Stimulated activated CD8-positive, alpha-beta memory T cell treated with anti-CD3 and anti-CD28 coated beads, Interleukin-12 subunit alpha, Interleukin-12 subunit beta, amount 100 ng/mL, for 24 hours (primary cell): ENCODE results near the gene PARP12.
"Not testable (repeated sequence)": the region's sequence is repeated elsewhere in the genome, so short reads cannot be mapped to it uniquely, and the experiment has no call there.

ENCODE experiments used
- DNase-seq: peaks from one replicate; pipeline ENCODE4 v3.0.0-alpha.2; 2020; ENCODE audit errors: extremely low read depth

The PARP12 gene

GRCh38 chr7:140062528-140063299 is at the start of gene PARP12:
TSS of gene PARP12 (minus strand) at chr7:140062951. CDS start at chr7:140062847, 104 bp downstream.
- DNase-seq = peak; percentile 66

GRCh38 chr7:140108777-140109176 is 46.0 kb upstream of the PARP12 start:
- not testable (repeated sequence) for DNase-seq

- no peak for DNase-seq
These were observed 33.7 kb upstream of the PARP12 start for GRCh38 chr7:140096459-140096858.

GRCh38 chr7:140093375-140093774 is 30.6 kb upstream of the PARP12 start:
- no peak for DNase-seq

- no peak for DNase-seq
These were observed 22.7 kb upstream of the PARP12 start for GRCh38 chr7:140085447-140085846.

- no peak for DNase-seq
These were observed 22.2 kb upstream of the PARP12 start for GRCh38 chr7:140084972-140085371.

GRCh38 chr7:140084142-140084655 is 21.4 kb upstream of the PARP12 start:
- no peak for DNase-seq

GRCh38 chr7:140082770-140083169 is 20.0 kb upstream of the PARP12 start:
- DNase-seq = no peak

GRCh38 chr7:140081774-140082425 is 19.1 kb upstream of the PARP12 start:
- DNase-seq = no peak

DNA sequence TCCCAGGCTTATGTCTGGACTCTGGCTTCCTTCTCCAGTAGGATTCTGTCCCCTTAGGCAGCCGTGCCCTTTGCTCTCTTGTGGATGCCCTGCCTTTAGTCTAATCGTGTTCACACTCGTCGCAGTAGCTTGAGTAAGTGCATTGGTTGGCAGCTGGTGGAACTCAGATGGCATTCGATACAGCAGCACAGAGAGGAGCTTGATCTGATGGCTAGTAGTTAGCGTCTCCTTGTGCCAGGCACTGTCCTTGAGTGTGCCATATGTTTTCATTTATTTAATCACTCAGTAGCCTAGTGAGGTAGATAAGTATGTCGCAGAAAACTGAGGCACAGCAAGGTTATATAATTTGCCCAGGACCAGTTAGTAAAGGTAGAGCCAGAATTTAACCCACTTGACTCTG is 18.2 kb upstream of the PARP12 start:
- no peak for DNase-seq

DNA sequence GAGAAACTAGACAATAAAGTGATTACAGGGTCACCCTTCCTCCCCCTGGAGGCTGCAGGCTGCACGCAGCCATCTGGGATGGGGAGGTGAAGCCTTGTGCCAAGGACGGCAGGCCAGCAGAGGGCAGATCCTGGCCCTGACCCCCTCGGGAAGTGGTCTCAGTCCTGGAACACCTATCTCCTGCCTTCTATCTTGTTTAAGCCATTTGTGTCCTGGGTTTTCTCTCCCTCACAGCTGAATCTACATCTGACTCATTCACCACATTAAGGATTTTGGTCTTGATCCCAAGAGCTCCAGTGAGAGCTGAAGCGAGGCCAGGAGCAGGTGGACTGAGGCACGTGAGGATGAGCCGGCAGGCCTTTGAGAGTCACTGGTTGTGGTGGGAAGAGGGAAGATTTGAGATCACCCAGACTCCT is 16.4 kb upstream of the PARP12 start:
- no peak for DNase-seq

- no peak for DNase-seq
These were observed 15.6 kb upstream of the PARP12 start for GRCh38 chr7:140078392-140078791.

GRCh38 chr7:140074780-140075179 is 12.0 kb upstream of the PARP12 start:
- DNase-seq = no peak

DNA sequence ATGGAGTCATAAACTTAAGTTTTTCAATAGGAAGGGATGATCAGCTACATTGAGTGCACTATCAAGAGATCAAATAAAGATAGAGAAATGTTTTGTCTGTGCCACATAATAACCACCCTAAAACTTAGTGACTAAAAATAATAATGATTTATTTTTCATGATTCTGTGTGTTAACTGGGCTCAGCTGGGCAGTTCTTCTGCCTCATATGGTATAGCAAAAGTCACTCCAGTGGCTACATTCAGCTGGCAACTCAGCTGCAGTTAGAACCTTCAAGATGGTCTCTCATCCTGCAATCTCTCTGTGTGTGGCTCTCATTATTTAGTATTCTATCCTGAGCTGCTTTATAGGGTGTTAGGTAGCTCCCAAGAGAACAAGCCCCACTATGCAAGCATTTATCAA is 7.8 kb upstream of the PARP12 start:
- DNase-seq = no peak

DNA sequence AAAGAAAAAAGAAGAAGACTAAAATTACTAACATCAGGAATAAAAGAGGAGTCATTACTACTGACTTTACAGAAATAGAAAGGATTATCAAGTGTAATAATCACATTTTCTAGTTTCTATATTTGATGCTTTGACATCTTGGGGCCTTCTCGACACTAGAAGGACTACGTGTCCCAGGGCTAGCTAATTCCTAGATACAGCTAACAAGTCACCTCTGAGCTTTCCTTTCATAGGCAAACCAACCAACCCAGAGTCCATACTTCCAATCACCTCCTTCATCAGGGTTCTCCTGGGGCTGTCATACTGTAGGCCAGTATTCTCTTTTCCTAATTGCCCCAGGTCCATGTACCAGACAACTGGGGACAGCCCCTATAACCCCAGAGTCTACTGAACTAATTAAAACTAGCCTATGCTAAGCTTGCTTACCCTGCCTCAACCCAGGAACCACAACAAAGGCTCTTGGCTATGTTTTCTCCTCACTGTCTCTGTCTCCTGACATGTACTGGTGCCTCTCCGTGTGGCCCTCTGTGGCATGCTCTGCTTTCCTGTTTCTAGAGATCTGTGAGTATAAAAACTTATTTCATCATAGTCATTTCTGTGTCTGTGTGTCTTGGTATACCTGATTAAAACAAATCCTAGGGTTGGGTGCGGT is 6.7 kb upstream of the PARP12 start:
- DNase-seq = no peak

DNA sequence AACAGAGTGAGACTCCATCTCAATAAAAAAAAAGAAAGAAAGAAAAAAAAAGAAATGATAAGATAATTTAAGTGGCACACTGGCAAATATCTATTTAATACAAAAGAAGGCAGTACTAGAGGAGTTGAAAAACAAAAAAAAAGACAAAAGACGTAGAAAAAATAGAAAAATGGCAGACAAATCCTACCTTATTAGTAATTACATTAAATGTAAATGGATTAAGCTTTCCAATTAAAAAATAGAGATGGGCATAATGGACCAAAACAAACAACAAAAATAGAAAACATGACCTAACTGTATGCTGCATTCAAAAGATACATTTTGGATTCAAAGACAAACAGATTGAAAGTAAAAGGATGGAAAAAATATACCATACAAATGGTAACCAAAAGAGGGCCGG is 5.3 kb upstream of the PARP12 start:
- DNase-seq = no peak

DNA sequence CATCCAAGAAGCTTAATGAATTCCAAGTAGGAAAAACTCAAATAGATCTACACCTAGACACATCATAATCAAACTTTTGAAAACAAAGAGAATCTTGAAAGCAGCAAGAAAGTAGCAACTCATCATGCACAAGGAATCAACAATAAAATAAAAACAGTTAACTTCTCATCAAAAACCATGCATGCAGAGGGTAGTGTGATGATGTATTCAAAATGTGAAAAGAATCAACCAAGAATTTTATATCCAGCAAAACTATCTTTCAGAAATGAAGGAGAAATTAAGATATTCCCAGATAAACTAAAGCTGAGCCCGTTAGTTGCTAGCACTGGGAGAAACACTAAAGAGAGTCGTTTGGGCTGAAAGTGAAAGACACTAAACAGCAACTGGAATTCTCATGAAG is 4.3 kb upstream of the PARP12 start:
- DNase-seq = no peak

GRCh38 chr7:140062118-140062527 is 628 bp downstream of the PARP12 start:
- no peak for DNase-seq

GRCh38 chr7:140061607-140061930 is 1.2 kb downstream of the PARP12 start:
- DNase-seq = no peak

DNA sequence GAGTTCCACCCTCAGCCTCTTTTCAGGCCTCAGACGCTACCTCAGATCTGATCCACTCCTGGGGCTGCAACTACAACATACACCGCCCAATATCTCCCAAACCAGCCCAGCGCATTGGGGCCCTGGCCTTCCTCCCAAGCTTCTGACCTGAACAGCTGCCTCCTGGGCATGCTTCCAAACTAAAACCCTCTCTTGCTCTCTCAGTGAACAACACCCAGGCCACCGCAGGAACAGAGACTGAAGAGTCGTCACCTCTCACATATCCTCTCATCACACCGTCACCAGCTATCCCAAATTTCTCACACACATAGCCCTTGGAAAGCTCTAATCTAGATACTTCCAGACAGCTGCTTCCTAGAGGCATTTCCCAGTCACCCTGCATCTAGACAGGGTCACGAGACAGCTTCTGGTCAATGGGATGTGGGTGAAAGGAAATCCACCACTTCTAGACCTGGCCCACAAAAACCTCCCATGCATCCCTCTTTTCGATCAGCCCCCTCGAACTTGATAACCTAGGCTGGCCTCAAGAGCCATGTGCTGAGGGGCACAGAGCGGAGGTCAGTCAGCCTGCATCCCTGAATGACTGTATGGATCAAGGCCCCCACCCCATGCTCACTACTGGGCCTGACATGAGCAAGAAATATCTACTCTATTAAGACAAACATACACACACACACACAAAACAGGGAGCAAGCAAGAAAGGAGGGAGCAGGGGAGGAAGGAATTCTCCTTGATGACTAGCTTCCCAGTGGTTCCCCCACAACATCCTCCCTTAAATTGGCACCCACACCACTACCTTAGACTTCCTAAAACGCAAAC is 1.8 kb downstream of the PARP12 start:
- DNase-seq = no peak

DNA sequence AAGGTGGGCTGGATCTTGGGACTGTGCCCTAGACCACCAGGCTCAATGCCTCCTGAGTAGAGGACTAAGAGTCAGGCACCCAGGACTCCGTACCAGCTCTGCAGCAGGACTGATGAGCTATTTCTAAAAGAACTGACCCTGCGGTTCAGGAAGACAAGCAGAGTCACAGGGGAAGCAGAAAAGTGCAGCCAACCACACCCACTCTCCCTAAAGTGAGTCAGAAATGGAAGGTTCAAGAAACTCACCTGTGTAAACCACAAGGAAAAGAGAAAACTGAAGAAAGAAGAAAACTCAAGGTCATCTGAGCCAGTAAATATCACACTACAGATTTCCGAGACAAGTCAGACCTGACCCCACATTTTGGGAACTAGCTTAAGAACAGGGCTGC is 2.5 kb downstream of the PARP12 start:
- DNase-seq = no peak
